CD14-positive monocyte (primary cell): ENCODE results near the gene VEPH1. TPM values are rescaled to one million over a fixed set of nuclear protein-coding genes. Genes with fewer than 3 reads are reported as not detected.

Experiments
- DNase-seq, 3 donors: peaks; one replicate each; pipeline ENCODE4 v3.0.0-alpha.2; 2011 to 2022
- H2AFZ ChIP-seq: 2 replicates; pipeline ENCODE4 v1.6.0; 2012; ENCODE audit warnings: mild to moderate bottlenecking, low read depth, low read length, inconsistent platforms; ENCODE audit not compliant: insufficient read depth, poor library complexity, severe bottlenecking
- H3K27ac ChIP-seq, 2 donors: 1 replicate in 1 of 2; 2 replicates in 1 of 2; pipeline ENCODE4 v1.5.1; 2012 to 2013; ENCODE audit warnings: low read length in 2 of 2, control low read depth in 1 of 2, inconsistent platforms in 1 of 2, low read depth in 1 of 2, mild to moderate bottlenecking in 1 of 2
- H3K27me3 ChIP-seq, 2 donors: one replicate each; pipeline versions ENCODE4 v1.6.0 to v1.6.1; 2011 to 2013; ENCODE audit warnings: low read length in 2 of 2; ENCODE audit not compliant: control insufficient read depth in 2 of 2, insufficient read depth in 2 of 2
- H3K36me3 ChIP-seq, 2 donors: replicated peaks in 1 of 2; 1 replicate in 1 of 2; 2 replicates in 1 of 2; pipeline versions ENCODE4 v1.5.1 to v1.6.1; 2012 to 2013; ENCODE audit warnings: low read length in 2 of 2, control low read depth in 1 of 2, inconsistent platforms in 1 of 2, mild to moderate bottlenecking in 1 of 2; ENCODE audit not compliant: insufficient read depth in 2 of 2, control insufficient read depth in 1 of 2
- H3K4me1 ChIP-seq, 2 donors: 1 replicate in 1 of 2; 2 replicates in 1 of 2; pipeline versions ENCODE4 v1.5.1 to v1.6.1; 2012 to 2013; ENCODE audit warnings: low read length in 2 of 2, control low read depth in 1 of 2, inconsistent platforms in 1 of 2, mild to moderate bottlenecking in 1 of 2, moderate library complexity in 1 of 2; ENCODE audit not compliant: insufficient read depth in 2 of 2, control insufficient read depth in 1 of 2
- H3K4me2 ChIP-seq: replicated peaks from 2 replicates; pipeline ENCODE3; 2012; ENCODE audit warnings: low read length, moderate library complexity, mild to moderate bottlenecking; ENCODE audit not compliant: poor library complexity, severe bottlenecking; ENCODE audit errors: extremely low read depth
- H3K4me3 ChIP-seq, 3 experiments: fragments of 200-600 bp in 1 of 3; sonication (generic) in 1 of 3; replicated peaks in 1 of 3; 1 replicate in 2 of 3; 2 replicates in 1 of 3; pipeline ENCODE4 v1.5.1; 2011 to 2013; ENCODE audit warnings: low read length in 3 of 3, mild to moderate bottlenecking in 3 of 3, control low read depth in 2 of 3, low read depth in 2 of 3, inconsistent platforms in 1 of 3, moderate library complexity in 1 of 3
- H3K79me2 ChIP-seq: 2 replicates; pipeline ENCODE4 v1.6.0; 2012; ENCODE audit warnings: mild to moderate bottlenecking, control low read depth, inconsistent platforms, low read length, moderate library complexity; ENCODE audit not compliant: insufficient read depth
- H3K9ac ChIP-seq: 2 replicates; pipeline ENCODE4 v1.6.0; 2017; ENCODE audit warnings: low read length, mild to moderate bottlenecking; ENCODE audit not compliant: insufficient read depth, poor library complexity, severe bottlenecking
- H3K9me3 ChIP-seq, 2 donors: replicated peaks in 1 of 2; 1 replicate in 1 of 2; 2 replicates in 1 of 2; pipeline versions ENCODE4 v1.5.1 to v1.6.1; 2012 to 2013; ENCODE audit warnings: low read length in 2 of 2, control low read depth in 1 of 2; ENCODE audit not compliant: control insufficient read depth in 1 of 2, insufficient read depth in 1 of 2
- H4K20me1 ChIP-seq: 2 replicates; pipeline ENCODE4 v1.6.0; 2012; ENCODE audit warnings: mild to moderate bottlenecking, low read length, control low read depth, moderate library complexity; ENCODE audit not compliant: insufficient read depth
- H3K27ac Mint-ChIP-seq, 7 donors: one replicate each; pipeline ENCODE4 v1.8.0; 2020; ENCODE audit warnings: mild to moderate bottlenecking in 7 of 7, mixed read lengths in 7 of 7, moderate library complexity in 6 of 7, inconsistent platforms in 2 of 7
- H3K27me3 Mint-ChIP-seq, 3 donors: one replicate each; pipeline ENCODE4 v1.8.0; 2021 to 2022; ENCODE audit warnings: low read depth in 3 of 3, mild to moderate bottlenecking in 3 of 3, mixed read lengths in 3 of 3, moderate library complexity in 3 of 3, inconsistent platforms in 1 of 3
- H3K36me3 Mint-ChIP-seq, 2 donors: one replicate each; pipeline ENCODE4 v1.8.0; 2020; ENCODE audit warnings: mixed read lengths in 2 of 2, inconsistent platforms in 1 of 2, mild to moderate bottlenecking in 1 of 2
- H3K4me1 Mint-ChIP-seq: one replicate; pipeline ENCODE4 v1.8.0; 2020; ENCODE audit warnings: mild to moderate bottlenecking, mixed read lengths
- H3K4me3 Mint-ChIP-seq, 2 donors: one replicate each; pipeline ENCODE4 v1.8.0; 2020; ENCODE audit warnings: mild to moderate bottlenecking in 2 of 2, mixed read lengths in 2 of 2, moderate library complexity in 1 of 2
- H3K9me3 Mint-ChIP-seq, 7 donors: one replicate each; pipeline ENCODE4 v1.8.0; 2020 to 2022; ENCODE audit warnings: mixed read lengths in 7 of 7, mild to moderate bottlenecking in 6 of 7, moderate library complexity in 6 of 7, inconsistent platforms in 2 of 7
- CTCF ChIP-seq: fragments of 200-600 bp; IDR thresholded peaks from one replicate; pipeline ENCODE4 v1.8.0; 2022; ENCODE audit warnings: antibody characterized with exemption, mild to moderate bottlenecking
- WGBS: methylation state at CpG from one replicate; pipeline ENCODE4 v1.1.5; 2013; ENCODE audit warnings: missing lambda C conversion rate; ENCODE audit not compliant: insufficient coverage; 5-methylcytosine and 5-hydroxymethylcytosine counted together
- intact Hi-C, 2 donors: fragments of 100-400 bp; cut with micrococcal nuclease; formaldehyde crosslinking; loops; one replicate each; pipeline versions ENCODE4 v1.15.0 to v1.15.1; 2023
- polyA plus RNA-seq, 3 donors: library from polyadenylated mRNA; depleted of rRNA in 1 of 3; unstranded in 2 of 3; stranded (reverse) in 1 of 3; fragments of 300-500 nt in 2 of 3; fragments of >200 nt in 1 of 3; fragmentation: Illumina TruSeq in 2 of 3; gene quantifications; 1 replicate in 2 of 3; 2 replicates in 1 of 3; pipeline ENCODE4 v1.2.3, GENCODE V29; 2012 to 2021

VEPH1 gene
- polyA plus RNA-seq, 3 donors: 0.44 TPM; not detected in 2

GRCh38 chr3:157477441-157477840 lies 25.8 kb downstream of the VEPH1 start:
- no peaks in the 10 kb centered on the region for H3K4me1 Mint-ChIP-seq

GRCh38 chr3:157475921-157476414 lies 27.2 kb downstream of the VEPH1 start:
- Mint-ChIP-seq H3K36me3 (no peaks in the 10 kb centered on the region), H3K4me3 (no peak overlapping the region), H3K27ac (no peak overlapping the region), H3K4me1 (no peaks in the 10 kb centered on the region), H3K9me3 (peaks cover 0 to 5% (median 0%) of the 10 kb centered on the region in 7 donors), H3K27me3 (peaks cover 0 to 4% (median 0%) of the 10 kb centered on the region in 3 donors)
- H3K27me3 ChIP-seq: no peaks in the 10 kb centered on the region
- no peaks in the 10 kb centered on the region for H4K20me1 ChIP-seq
- TF ChIP-seq CTCF: no peak
- peak in 1 of 3 donors; percentile 29 for DNase-seq
- no peaks in the 10 kb centered on the region for H3K36me3 ChIP-seq
- WGBS: no CpG with 5 or more reads among the region's 1 CpG
- H3K4me3 ChIP-seq: no peak overlapping the region
- H3K27ac ChIP-seq: no peak overlapping the region
- H3K79me2 ChIP-seq: no peaks in the 10 kb centered on the region
- no peaks in the 10 kb centered on the region for H3K4me1 ChIP-seq
- no peak overlapping the region for H2AFZ ChIP-seq
- no peaks in the 10 kb centered on the region for H3K9me3 ChIP-seq
- intact Hi-C loops: no loop called here
- H3K4me2 ChIP-seq: no peak overlapping the region
- no peak overlapping the region for H3K9ac ChIP-seq

More at GRCh38 chr3:157477441-157477840, 25.8 kb downstream of the VEPH1 start:
- H3K27ac Mint-ChIP-seq: no peak overlapping the region
- no peaks in the 10 kb centered on the region for H3K9me3 ChIP-seq
- DNase-seq: peak in 1 of 3 donors; percentile 20
- H3K27me3 Mint-ChIP-seq: peaks cover 0 to 5% (median 0%) of the 10 kb centered on the region in 3 donors
- peaks cover 1 to 8% (median 3%) of the 10 kb centered on the region in 7 donors for H3K9me3 Mint-ChIP-seq
- H3K79me2 ChIP-seq: no peaks in the 10 kb centered on the region
- H3K36me3 ChIP-seq: no peaks in the 10 kb centered on the region
- no peak for TF ChIP-seq CTCF
- H2AFZ ChIP-seq: no peak overlapping the region
- H3K27me3 ChIP-seq: no peaks in the 10 kb centered on the region
- no peak overlapping the region for H3K4me3 Mint-ChIP-seq
- intact Hi-C loops: no loop called here
- no peak overlapping the region for H3K27ac ChIP-seq
- no peak overlapping the region for H3K4me3 ChIP-seq
- no peaks in the 10 kb centered on the region for H3K4me1 ChIP-seq
- H3K4me2 ChIP-seq: no peak overlapping the region
- 100% methylated on average over 1 of the region's 3 CpGs for WGBS
- no peaks in the 10 kb centered on the region for H4K20me1 ChIP-seq
- no peak overlapping the region for H3K9ac ChIP-seq
- no peaks in the 10 kb centered on the region for H3K36me3 Mint-ChIP-seq
